ENCODE results near the gene SCAI.

Gene SCAI

DNA sequence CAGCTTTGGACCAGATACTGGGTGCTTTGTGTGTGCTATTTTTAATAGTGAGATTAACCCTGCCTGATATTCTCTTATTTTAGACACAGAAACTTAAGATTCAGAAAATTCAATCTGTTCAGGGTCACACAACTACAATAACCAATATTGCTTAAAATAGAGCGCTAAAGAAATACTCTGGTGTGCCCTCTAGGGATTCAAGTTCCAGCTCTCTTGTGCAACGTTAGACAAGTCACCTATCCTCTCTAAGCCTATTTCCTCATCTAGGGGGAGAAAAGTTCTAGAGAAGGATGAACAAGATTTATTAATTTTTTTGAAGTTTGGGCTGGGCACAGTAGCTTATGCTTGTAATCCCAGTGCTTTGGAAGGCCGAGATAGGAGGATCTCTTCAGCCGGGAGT is 2.1 kb upstream of the SCAI start:
- Mint-ChIP-seq H3K4me3 (no peak overlapping the region), H3K9me3 (no peaks in the 10 kb centered on the region), H3K36me3 (ENCODE audit: low read depth) (peaks cover 8% of the 10 kb centered on the region), H3K4me1 (peaks cover 10% of the 10 kb centered on the region), H3K27ac (no peak overlapping the region), H3K27me3 (ENCODE audit: low read depth, poor library complexity) (no peaks in the 10 kb centered on the region)
- DNase-seq = no peak
- TF ChIP-seq, protein P1, sequence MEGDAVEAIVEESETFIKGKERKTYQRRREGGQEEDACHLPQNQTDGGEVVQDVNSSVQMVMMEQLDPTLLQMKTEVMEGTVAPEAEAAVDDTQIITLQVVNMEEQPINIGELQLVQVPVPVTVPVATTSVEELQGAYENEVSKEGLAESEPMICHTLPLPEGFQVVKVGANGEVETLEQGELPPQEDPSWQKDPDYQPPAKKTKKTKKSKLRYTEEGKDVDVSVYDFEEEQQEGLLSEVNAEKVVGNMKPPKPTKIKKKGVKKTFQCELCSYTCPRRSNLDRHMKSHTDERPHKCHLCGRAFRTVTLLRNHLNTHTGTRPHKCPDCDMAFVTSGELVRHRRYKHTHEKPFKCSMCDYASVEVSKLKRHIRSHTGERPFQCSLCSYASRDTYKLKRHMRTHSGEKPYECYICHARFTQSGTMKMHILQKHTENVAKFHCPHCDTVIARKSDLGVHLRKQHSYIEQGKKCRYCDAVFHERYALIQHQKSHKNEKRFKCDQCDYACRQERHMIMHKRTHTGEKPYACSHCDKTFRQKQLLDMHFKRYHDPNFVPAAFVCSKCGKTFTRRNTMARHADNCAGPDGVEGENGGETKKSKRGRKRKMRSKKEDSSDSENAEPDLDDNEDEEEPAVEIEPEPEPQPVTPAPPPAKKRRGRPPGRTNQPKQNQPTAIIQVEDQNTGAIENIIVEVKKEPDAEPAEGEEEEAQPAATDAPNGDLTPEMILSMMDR (IDR thresholded peaks at IDR 0.05) = no peak

DNA sequence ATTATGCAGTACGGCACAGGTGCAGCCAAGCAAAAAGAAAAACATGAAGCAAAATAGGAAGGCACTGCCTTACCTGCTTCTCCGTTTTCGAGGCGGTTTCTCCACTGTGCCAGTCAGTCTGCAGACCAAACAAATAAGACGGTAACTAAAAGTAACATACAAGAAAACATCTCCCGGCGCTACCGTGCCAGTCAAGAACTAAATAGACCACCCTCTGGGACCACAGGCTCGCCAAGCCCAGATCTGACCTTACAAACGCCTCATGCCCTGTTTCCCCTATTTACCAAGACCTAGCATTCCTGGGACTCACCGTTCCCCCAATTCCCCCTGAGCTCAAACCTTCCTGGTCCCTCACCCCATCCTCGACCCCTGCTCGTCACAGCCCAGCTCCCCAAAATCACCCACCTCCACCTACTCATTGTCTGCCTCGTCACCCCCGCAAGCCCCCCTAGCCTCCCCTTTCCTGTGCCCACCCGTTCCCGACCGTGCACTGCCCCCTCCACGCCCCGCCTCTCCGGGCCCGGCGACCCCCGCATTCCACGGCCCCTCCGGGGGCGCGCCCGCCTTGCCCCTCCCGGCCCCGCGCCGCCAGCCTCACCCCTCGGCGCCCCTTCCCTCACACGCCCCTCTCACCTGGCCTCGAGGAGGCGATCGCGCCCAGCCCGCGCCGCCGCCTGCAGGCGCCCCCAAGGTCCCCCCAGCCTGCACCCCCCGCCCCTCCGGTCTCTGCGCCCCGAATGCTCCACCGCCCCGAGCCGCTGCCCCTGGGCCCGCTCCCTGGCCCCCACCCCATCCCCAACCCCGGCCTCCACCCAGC is 560 bp downstream of the SCAI start:
- Mint-ChIP-seq H3K27me3 (ENCODE audit: low read depth, poor library complexity) (no peaks in the 10 kb centered on the region), H3K4me1 (peaks cover 10% of the 10 kb centered on the region), H3K27ac (peak overlapping the region; percentile 81), H3K9me3 (no peaks in the 10 kb centered on the region), H3K4me3 (peak overlapping the region; percentile 99), H3K36me3 (ENCODE audit: low read depth) (peaks cover 20% of the 10 kb centered on the region)
- DNase-seq = no peak
- TF ChIP-seq, protein P1 (IDR thresholded peaks at IDR 0.05) = no peak

DNA sequence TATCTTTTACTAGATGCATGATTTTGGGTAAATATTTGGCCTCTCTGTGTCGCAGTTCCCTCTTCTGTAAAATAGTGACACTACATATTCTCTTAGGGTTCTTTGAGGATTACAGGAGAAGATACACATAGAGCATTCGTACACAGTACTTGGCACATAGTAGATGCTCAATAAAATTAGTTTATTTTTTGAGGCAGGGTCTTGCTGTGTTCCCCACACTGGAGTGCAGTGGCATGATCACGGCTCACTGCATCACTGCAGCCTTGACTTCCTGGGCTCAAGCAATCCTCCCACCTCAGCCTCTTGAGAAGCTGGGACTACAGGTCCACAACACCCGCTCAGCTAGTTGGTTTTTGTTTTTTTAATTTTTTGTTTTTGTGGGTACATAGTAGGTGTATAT is 1.6 kb downstream of the SCAI start:
- Mint-ChIP-seq H3K4me1 (peaks cover 10% of the 10 kb centered on the region), H3K36me3 (ENCODE audit: low read depth) (peaks cover 25% of the 10 kb centered on the region), H3K4me3 (peak overlapping the region; percentile 99), H3K27ac (no peak overlapping the region), H3K9me3 (no peaks in the 10 kb centered on the region), H3K27me3 (ENCODE audit: low read depth, poor library complexity) (no peaks in the 10 kb centered on the region)
- DNase-seq = no peak
- TF ChIP-seq, protein P1 (IDR thresholded peaks at IDR 0.05) = no peak

DNA sequence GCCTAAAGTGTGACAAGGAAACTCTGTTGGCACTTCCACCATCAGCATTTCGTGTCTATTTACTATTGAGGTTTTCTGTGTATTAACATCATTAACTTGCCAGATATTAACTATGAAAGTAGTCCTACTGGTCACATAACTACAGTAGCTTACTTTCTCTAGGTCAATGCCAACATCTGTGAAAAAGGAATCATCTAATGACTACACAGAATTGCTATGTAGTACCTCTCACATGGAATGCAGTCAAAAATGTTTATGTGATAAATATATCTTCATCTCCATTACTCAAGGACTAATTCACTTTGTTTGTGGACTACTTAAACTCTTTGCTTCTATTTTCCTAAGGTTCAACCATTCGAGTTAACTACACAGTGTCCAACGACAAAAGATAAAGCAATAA is 2.1 kb downstream of the SCAI start:
- H3K4me3 Mint-ChIP-seq = no peak overlapping the region
- peaks cover 25% of the 10 kb centered on the region for H3K36me3 Mint-ChIP-seq (ENCODE audit: low read depth)
- TF ChIP-seq, protein P1 (IDR thresholded peaks at IDR 0.05) = no peak
- H3K9me3 Mint-ChIP-seq = no peaks in the 10 kb centered on the region
- no peaks in the 10 kb centered on the region for H3K27me3 Mint-ChIP-seq (ENCODE audit: low read depth, poor library complexity)
- DNase-seq = no peak
- H3K4me1 Mint-ChIP-seq = peaks cover 10% of the 10 kb centered on the region
- no peak overlapping the region for H3K27ac Mint-ChIP-seq

DNA sequence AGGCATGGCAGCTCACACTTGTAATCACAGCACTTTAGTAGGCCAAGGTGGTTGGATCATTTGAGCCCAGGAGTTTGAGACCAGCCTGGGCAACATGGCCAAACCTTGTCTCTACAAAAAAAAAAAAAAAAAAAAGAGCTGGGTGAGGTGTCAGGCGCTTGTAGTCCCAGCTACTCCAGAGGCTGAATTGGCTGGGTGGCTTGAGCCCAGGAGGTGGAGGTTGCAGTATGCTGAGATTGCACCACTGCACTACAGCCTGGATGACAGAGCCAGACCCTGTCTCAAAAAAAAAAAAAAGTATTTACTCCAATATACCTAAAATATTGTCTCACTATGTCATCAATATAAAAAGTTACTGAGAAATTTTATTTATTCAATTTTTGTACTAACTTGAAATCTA is 2.8 kb downstream of the SCAI start:
- Mint-ChIP-seq H3K4me3 (no peak overlapping the region), H3K36me3 (ENCODE audit: low read depth) (peaks cover 25% of the 10 kb centered on the region), H3K4me1 (peaks cover 10% of the 10 kb centered on the region), H3K9me3 (no peaks in the 10 kb centered on the region), H3K27me3 (ENCODE audit: low read depth, poor library complexity) (no peaks in the 10 kb centered on the region), H3K27ac (no peak overlapping the region)
- no peak for DNase-seq
- TF ChIP-seq, protein P1 (IDR thresholded peaks at IDR 0.05) = no peak

DNA sequence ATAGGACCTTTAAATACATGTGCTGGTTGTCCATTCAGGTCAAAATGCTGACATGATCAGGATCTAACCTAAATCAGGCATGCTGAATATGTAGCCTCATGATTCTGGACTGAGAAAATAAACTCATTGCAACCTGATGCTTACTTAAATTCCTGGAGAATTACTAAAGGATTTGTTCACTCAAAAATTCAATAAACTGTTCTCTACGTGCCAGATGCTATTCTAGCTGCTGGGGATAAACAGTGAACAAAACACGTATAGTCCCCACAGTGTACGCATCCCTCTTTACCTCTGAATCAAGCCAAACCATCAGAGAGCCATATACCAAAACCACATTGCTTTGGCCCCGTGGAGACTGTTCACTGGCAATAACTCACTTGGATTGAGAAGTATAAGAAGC is 6.1 kb downstream of the SCAI start:
- Mint-ChIP-seq H3K4me3 (no peak overlapping the region), H3K27ac (no peak overlapping the region), H3K36me3 (ENCODE audit: low read depth) (peaks cover 47% of the 10 kb centered on the region), H3K4me1 (peaks cover 3% of the 10 kb centered on the region), H3K9me3 (peaks cover 12% of the 10 kb centered on the region), H3K27me3 (ENCODE audit: low read depth, poor library complexity) (peaks cover 5% of the 10 kb centered on the region)
- no peak for DNase-seq
- TF ChIP-seq, protein P1 (IDR thresholded peaks at IDR 0.05) = no peak
